Activated CD8-positive, alpha-beta T cell treated with anti-CD3 and anti-CD28 coated beads for 36 hours (primary cell): Measurements from ENCODE around the gene LIMS2. TPM values are rescaled to one million over a fixed set of nuclear protein-coding genes. Genes with fewer than 3 reads are reported as not detected.

ENCODE experiments used
- ATAC-seq: fragments of 200-7000 bp; cut with Tn5 transposase; one replicate; pipeline ENCODE4 v1.10.0; 2021; ENCODE audit warnings: mild to moderate bottlenecking, moderate library complexity
- CTCF ChIA-PET: fragments of 350-600 bp; sonication (Branson Sonifier 250); formaldehyde crosslinking; loops from one replicate; lab custom pipeline; 2021; ENCODE audit warnings: antibody characterized with exemption; lab: Charles Lee
- POLR2A ChIA-PET: fragments of 350-600 bp; sonication (Branson Sonifier 250); formaldehyde crosslinking; loops from one replicate; lab custom pipeline; 2021; ENCODE audit warnings: antibody characterized with exemption; lab: Charles Lee
- DNase-seq: peaks from one replicate; pipeline ENCODE4 v3.0.0-alpha.2; 2020
- H3K27ac Mint-ChIP-seq: one replicate; pipeline ENCODE4 v1.8.0; 2021; ENCODE audit warnings: mild to moderate bottlenecking, mixed read lengths
- H3K27me3 Mint-ChIP-seq: one replicate; pipeline ENCODE4 v1.8.0; 2021; ENCODE audit warnings: mixed read lengths
- H3K36me3 Mint-ChIP-seq: one replicate; pipeline ENCODE4 v1.8.0; 2021; ENCODE audit warnings: low read depth, mixed read lengths
- H3K4me1 Mint-ChIP-seq: one replicate; pipeline ENCODE4 v1.8.0; 2021; ENCODE audit warnings: low read depth, mixed read lengths
- H3K4me3 Mint-ChIP-seq: one replicate; pipeline ENCODE4 v1.8.0; 2021; ENCODE audit warnings: mild to moderate bottlenecking, moderate library complexity, mixed read lengths
- H3K9me3 Mint-ChIP-seq: one replicate; pipeline ENCODE4 v1.8.0; 2021; ENCODE audit warnings: mixed read lengths
- CTCF ChIP-seq: fragments of 200-600 bp; IDR thresholded peaks from one replicate; pipeline ENCODE4 v1.8.0; 2022; ENCODE audit warnings: antibody characterized with exemption, mild to moderate bottlenecking
- intact Hi-C: fragments of 100-400 bp; cut with micrococcal nuclease; formaldehyde crosslinking; loops from one replicate; pipeline ENCODE4 v1.10.0; 2022
- total RNA-seq, 2 experiments: library from RNA; stranded (reverse); gene quantifications; one replicate each; pipeline ENCODE4 v1.2.3, GENCODE V29; 2021

Gene LIMS2
- total RNA-seq, 2 experiments from 2014 or later = 22.1 to 23.6 TPM

DNA sequence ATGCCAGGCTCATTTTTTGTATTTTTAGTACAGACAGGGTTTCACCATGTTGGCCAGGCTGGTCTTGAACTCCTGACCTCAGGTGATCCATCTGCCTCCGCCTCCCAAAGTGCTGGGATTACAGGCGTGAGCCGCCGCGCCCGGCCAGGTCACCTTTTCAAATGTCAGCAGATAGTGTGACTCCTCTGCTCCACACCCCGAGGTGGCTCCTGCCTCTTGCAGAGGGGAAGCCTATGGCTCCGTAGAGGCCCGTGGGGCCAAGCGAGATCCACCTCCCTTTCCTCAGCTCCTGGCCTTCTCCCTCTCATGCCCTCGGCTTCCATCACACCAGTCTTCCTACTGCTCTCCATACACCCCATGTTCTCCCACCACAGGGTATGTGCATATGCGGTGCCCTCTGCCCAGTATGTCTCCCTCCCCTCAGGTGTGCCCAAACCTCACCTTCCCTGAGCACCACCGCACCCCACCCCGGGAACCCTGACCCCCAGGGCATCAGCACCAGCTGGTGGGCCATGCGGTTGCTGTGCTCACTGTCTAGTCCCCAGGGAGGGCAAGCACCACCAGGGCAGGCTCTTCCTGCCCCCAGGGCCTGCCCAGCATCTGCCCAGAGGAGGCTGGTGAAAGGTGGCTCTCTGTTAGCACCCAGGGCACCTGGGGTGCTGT lies 18.6 kb downstream of the LIMS2 start:
- no peaks in the 10 kb centered on the region for H3K9me3 Mint-ChIP-seq
- H3K4me3 Mint-ChIP-seq = no peak overlapping the region
- H3K36me3 Mint-ChIP-seq = no peaks in the 10 kb centered on the region
- ChIA-PET POLR2A (interaction anchor here (0.6 kb wide), 1 partner anchor 69 kb away, joined by 3 read pairs; no protein-coding TSS in a partner anchor), CTCF (interaction anchor here (6.0 kb wide), 1 partner anchor 65 kb away, joined by 56 read pairs; no protein-coding TSS in a partner anchor)
- TF ChIP-seq CTCF = no peak
- H3K27ac Mint-ChIP-seq = no peak overlapping the region
- no peak for ATAC-seq
- intact Hi-C loops = no loop called here
- H3K27me3 Mint-ChIP-seq = peaks cover 8% of the 10 kb centered on the region
- H3K4me1 Mint-ChIP-seq = no peaks in the 10 kb centered on the region
- DNase-seq = no peak

DNA sequence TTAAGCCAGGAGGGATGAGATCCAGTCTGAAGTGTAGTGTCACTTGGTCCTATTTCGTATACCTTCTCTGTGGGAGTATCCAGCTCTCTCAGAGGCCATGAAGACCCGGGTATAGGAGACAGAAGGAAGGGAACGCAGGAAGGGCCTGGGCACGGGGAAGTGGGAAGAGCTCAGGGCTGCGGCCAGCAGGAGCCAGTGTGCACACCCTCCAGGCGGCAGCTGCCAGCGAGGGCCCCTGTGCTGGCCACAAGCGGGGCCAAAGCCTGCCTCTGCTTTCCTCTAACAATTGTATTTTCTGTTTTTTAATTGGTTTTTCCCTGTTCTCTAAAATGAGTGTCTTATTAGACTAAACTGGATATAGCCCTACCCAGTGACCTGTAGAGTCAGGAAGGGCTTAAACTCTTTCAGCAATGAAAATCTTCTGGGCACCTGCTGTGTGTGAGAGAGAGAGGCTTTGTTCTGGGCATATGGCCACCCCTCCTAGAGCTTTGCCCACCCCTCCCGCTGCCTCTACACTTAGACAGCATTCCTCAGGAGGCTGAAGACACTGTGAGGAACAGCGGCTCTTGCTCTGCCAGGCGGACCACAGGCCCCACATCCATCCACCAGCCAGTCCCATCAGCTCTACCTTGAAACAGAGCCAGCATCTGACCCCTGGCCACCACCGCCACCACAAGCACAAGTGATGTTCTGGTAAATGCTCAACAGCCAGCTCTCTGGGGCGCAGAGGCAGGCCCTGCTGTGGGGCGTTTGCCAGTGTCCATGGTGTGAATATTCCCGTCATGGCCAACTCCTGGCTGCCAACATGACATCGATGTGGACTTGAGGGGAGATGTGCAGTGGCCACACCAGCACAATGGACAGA lies 19.9 kb downstream of the LIMS2 start:
- H3K27ac Mint-ChIP-seq = no peak overlapping the region
- ATAC-seq (no peak), DNase-seq (no peak)
- no peaks in the 10 kb centered on the region for H3K9me3 Mint-ChIP-seq
- no peak overlapping the region for H3K4me3 Mint-ChIP-seq
- CTCF ChIA-PET = interaction anchor here (6.0 kb wide), 1 partner anchor 64 kb away, joined by 56 read pairs; no protein-coding TSS in a partner anchor
- no peaks in the 10 kb centered on the region for H3K36me3 Mint-ChIP-seq
- POLR2A ChIA-PET = interaction anchor here (0.8 kb wide), 1 partner anchor 14 kb away, joined by 3 read pairs; no protein-coding TSS in a partner anchor
- intact Hi-C loops = no loop called here
- no peaks in the 10 kb centered on the region for H3K4me1 Mint-ChIP-seq
- no peak for TF ChIP-seq CTCF
- H3K27me3 Mint-ChIP-seq = peaks cover under 1% of the 10 kb centered on the region

DNA sequence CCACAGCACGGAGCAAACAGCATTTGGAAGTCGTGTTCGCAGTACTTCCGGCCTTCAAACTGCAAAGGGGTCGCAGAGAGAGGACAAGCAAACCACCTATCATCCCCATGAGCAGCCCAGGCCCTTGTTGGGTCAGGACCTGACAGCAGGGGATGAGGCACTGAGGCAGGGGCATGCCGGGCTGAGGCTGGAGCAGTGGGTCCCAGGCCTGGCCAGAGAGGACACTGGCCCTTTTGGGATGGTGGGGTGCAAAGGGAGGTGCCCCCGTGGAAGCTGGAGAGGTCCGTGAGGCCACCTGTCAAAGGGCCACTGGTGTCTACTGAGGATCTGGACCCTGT lies 20.5 kb downstream of the LIMS2 start:
- Mint-ChIP-seq H3K4me3 (no peak overlapping the region), H3K36me3 (no peaks in the 10 kb centered on the region), H3K9me3 (no peaks in the 10 kb centered on the region), H3K27ac (no peak overlapping the region), H3K27me3 (no peaks in the 10 kb centered on the region), H3K4me1 (no peaks in the 10 kb centered on the region)
- DNase-seq (no peak), ATAC-seq (no peak)
- intact Hi-C loops = no loop called here
- POLR2A ChIA-PET = interaction anchor here (0.8 kb wide), 1 partner anchor 13 kb away, joined by 3 read pairs; no protein-coding TSS in a partner anchor
- CTCF ChIA-PET = interaction anchor here (6.0 kb wide), 1 partner anchor 64 kb away, joined by 56 read pairs; no protein-coding TSS in a partner anchor
- TF ChIP-seq CTCF = no peak

DNA sequence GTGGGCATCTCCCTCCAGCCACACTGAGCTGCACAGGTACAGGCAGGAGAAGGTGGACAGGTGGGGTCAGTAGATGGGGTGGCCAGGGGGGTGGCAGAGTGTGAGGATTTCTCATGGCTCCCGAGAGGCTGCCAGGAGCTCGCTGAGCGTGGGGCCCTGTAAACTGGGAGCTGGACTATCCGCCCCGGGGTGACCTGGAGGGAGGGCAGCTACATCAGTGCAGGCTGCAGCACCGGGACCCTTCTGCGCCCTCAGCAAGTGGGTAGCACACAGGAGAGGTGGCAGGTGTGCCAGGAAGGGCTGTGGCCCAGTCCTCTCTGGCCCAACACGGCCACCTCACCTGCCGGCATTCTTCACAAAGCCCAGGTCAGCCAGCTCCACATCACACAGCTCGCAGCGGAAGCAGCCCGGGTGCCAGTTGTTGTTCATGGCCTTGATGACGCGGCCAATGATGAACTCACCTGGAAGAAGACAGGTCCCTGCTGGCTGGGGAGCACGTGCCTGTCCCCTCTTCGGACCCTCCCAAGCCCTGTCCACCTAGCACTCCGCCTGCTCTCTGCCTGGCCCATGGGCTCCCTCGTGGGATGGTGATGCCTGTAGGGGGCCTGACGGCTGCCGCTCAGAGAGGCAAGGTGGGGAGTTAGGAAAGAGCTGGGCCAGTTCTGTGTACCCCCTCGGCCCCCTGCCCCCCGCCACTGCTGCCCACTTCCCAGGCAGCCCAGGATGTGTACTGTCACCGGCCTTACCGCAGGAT lies 21.1 kb downstream of the LIMS2 start:
- DNase-seq = no peak
- ATAC-seq = no peak
- intact Hi-C loops = no loop called here
- no peaks in the 10 kb centered on the region for H3K9me3 Mint-ChIP-seq
- no peak for TF ChIP-seq CTCF
- no peaks in the 10 kb centered on the region for H3K27me3 Mint-ChIP-seq
- no peaks in the 10 kb centered on the region for H3K36me3 Mint-ChIP-seq
- ChIA-PET CTCF (interaction anchor here (0.7 to 6.0 kb wide), 4 partner anchors 10 to 72 kb away, joined by 3 to 56 read pairs (median 3); no protein-coding TSS in a partner anchor), POLR2A (no interaction called here)
- peaks cover 3% of the 10 kb centered on the region for H3K4me1 Mint-ChIP-seq
- H3K27ac Mint-ChIP-seq = no peak overlapping the region
- no peak overlapping the region for H3K4me3 Mint-ChIP-seq
